ENCODE data around the gene TIE1. TPM values are rescaled to one million over a fixed set of nuclear protein-coding genes. Genes with fewer than 3 reads are reported as not detected.

The TIE1 gene
- total RNA-seq, 2 donors from 2014 or later, result 5.1 to 7.6 TPM

DNA sequence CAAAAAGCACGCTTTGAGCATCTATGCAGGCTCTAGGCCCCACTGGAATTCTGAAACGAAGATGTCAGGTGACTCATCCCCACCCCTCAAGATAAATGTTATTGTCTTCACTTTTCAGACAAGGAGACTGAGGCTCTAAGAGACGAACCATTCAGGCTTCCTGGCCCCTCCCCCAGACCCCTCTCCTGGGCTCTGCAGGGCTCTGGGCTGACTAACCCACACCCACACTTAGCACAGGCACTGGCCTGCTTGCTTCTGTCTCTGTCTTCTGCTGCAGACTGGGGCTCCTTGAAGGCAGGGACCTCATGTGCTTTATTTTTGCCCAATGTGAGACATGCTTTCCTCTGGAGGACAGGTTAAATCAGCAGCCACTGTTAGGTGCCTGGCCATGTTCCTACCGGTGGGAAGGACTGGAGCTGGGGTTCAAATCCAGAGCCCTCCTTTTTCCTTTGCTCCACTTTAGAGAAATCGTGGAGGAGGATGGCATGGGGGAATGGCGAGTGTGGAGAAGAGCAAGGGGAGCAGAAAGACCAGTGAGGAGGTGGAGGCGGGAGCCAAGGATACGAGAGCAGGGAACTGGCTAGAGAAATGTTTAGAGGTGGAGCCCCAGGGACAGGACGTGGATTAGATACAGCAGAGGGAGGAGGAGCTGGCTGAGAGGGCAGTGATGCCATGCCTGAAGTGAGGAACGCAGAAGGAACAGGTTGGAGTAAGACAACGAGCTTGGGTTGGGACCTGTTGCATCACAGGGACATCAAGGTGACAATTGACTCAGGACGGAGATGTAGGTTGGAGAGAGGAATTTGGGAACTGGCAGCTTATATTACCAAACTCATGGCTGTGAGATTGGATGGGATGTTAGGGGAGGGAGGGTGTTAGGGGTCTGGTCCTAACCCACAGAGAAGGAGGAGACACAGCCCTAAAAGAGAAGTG, 29.3 kb upstream of the TIE1 start:
- Histone ChIP-seq H3K27ac (peak overlapping the region; percentile 80), H3K9ac (ENCODE audit: low read depth in 2 of 2, low read length in 2 of 2) (peak overlapping the region; percentile 25 to 89), H3K36me3 (no peaks in the 10 kb centered on the region), H3K4me3 (peak overlapping the region; percentile 36), H3K27me3 (no peaks in the 10 kb centered on the region), H3K4me1 (no peaks in the 10 kb centered on the region), H3K9me3 (no peaks in the 10 kb centered on the region)
- intact Hi-C loops (cut with DNase I), result no loop called here
- TF ChIP-seq, protein P1, sequence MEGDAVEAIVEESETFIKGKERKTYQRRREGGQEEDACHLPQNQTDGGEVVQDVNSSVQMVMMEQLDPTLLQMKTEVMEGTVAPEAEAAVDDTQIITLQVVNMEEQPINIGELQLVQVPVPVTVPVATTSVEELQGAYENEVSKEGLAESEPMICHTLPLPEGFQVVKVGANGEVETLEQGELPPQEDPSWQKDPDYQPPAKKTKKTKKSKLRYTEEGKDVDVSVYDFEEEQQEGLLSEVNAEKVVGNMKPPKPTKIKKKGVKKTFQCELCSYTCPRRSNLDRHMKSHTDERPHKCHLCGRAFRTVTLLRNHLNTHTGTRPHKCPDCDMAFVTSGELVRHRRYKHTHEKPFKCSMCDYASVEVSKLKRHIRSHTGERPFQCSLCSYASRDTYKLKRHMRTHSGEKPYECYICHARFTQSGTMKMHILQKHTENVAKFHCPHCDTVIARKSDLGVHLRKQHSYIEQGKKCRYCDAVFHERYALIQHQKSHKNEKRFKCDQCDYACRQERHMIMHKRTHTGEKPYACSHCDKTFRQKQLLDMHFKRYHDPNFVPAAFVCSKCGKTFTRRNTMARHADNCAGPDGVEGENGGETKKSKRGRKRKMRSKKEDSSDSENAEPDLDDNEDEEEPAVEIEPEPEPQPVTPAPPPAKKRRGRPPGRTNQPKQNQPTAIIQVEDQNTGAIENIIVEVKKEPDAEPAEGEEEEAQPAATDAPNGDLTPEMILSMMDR (IDR thresholded peaks at IDR 0.05), result no peak
- DNase-seq, result no peak

DNA sequence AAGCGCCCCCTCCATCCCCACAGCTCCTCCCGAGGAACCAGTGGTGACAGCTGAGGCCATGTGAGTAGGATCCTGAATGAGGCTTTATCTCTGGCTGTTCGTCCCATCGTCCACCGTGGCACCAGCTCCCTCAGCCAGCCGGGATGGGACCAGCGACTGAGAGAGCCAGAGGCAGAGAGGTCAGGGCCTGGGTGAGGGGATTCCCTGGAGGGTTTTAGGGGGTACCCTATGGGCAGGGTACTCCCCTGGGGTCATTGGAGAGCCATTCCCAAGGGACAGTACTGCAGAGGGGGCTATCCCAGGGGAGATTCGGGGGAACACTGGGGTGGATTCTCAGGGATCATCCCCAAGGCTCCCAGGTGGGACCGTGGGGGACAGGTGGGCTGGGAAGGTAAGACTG, 28.6 kb upstream of the TIE1 start:
- no peak overlapping the region for H3K4me3 ChIP-seq
- H3K4me1 ChIP-seq, result no peaks in the 10 kb centered on the region
- intact Hi-C loops (cut with DNase I), result no loop called here
- TF ChIP-seq, protein P1 (IDR thresholded peaks at IDR 0.05), result no peak
- H3K27me3 ChIP-seq, result no peaks in the 10 kb centered on the region
- no peaks in the 10 kb centered on the region for H3K36me3 ChIP-seq
- no peak for DNase-seq
- no peak overlapping the region for H3K27ac ChIP-seq
- no peaks in the 10 kb centered on the region for H3K9me3 ChIP-seq
- peak overlapping the region in 1 of 2 donors; percentile 89 for H3K9ac ChIP-seq (ENCODE audit: low read depth in 2 of 2, low read length in 2 of 2)

DNA sequence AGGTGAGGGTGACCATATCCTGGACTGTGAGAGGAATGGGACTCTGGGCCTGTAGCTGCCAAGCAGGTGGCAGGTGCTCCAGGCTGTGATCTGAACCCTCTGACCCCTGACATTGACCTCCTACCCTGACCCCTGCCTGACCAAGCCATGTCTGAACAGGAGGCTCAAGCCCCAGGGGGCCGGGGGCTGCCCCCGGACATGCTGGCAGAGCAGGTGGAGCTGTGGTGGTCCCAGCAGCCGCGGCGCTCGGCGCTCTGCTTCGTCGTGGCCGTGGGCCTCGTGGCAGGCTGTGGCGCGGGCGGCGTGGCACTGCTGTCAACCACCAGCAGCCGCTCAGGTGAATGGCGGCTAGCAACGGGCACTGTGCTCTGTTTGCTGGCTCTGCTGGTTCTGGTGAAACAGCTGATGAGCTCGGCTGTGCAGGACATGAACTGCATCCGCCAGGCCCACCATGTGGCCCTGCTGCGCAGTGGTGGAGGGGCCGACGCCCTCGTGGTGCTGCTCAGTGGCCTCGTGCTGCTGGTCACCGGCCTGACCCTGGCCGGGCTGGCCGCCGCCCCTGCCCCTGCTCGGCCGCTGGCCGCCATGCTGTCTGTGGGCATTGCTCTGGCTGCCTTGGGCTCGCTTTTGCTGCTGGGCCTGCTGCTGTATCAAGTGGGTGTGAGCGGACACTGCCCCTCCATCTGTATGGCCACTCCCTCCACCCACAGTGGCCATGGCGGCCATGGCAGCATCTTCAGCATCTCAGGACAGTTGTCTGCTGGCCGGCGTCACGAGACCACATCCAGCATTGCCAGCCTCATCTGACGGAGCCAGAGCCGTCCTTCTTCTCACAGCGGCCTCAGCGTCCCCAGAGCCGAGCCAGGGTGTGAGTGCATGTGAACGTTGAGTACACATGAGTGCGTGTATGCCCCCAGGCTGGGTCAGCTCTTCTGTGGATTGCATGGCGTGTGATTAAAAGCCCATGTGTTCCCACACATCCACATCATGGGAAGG, 27.9 kb upstream of the TIE1 start:
- Histone ChIP-seq H3K4me1 (no peaks in the 10 kb centered on the region), H3K9me3 (no peaks in the 10 kb centered on the region), H3K9ac (ENCODE audit: low read depth in 2 of 2, low read length in 2 of 2) (no peak overlapping the region), H3K4me3 (no peak overlapping the region), H3K36me3 (no peaks in the 10 kb centered on the region), H3K27ac (no peak overlapping the region), H3K27me3 (no peaks in the 10 kb centered on the region)
- intact Hi-C loops (cut with DNase I), result no loop called here
- DNase-seq, result no peak
- TF ChIP-seq, protein P1 (IDR thresholded peaks at IDR 0.05), result no peak

DNA sequence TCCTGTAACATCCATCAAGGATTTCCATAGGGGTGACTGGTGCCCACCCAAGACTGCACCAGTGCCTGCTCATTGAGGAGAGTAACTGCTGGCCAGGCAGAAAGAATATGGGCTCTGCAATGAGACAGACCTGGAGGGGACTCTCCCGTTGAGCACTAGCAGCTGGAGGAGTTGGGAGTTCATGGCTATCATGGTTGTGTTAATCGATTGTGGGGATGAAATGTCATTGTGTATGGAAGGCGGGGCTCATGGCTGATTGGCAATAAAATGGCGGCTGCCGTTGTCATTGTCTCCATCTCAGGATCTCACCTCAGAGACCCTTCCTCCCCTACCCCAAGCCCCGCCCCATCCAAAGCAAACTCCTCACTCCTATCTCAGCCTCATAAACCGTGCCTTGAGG, 27.1 kb upstream of the TIE1 start:
- no peaks in the 10 kb centered on the region for H3K36me3 ChIP-seq
- intact Hi-C loops (cut with DNase I), result no loop called here
- no peaks in the 10 kb centered on the region for H3K27me3 ChIP-seq
- no peak overlapping the region for H3K9ac ChIP-seq (ENCODE audit: low read depth in 2 of 2, low read length in 2 of 2)
- no peak overlapping the region for H3K4me3 ChIP-seq
- TF ChIP-seq, protein P1 (IDR thresholded peaks at IDR 0.05), result no peak
- no peak overlapping the region for H3K27ac ChIP-seq
- H3K4me1 ChIP-seq, result no peaks in the 10 kb centered on the region
- no peaks in the 10 kb centered on the region for H3K9me3 ChIP-seq
- no peak for DNase-seq

DNA sequence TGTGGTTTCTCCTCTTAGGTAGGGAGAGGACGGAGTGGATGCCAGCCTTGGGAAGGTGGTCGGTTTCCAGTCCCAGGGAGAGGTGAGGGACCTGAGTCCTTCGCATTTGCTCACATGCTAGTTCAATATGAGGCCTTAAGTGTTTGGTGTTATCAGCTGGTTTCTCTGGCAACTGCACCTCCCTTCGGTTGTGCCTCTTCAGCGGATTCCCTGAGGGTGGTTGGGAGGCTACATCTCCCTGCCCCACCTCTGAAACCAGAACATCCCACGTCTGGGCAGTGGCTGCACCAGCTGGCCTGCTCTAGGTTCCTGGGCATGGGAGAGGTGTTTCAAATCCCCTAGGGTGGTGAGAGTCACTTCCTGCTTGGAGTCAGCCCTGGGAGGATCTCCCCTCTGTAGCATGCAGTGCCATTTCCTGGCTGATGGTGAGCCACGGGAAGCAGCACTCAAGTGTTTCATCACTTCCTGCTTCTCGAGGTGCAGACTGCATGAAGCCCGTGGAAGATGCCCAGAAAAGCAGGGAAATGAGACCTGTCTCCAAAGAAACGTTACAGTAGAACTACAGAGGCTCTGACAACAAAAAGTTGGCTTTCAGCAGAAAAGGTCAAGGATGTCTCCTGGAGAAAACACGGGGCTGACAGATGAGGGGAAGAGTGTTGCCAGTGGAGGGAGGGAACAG, 26.5 kb upstream of the TIE1 start:
- Histone ChIP-seq H3K9me3 (no peaks in the 10 kb centered on the region), H3K27ac (no peak overlapping the region), H3K36me3 (no peaks in the 10 kb centered on the region), H3K4me1 (no peaks in the 10 kb centered on the region), H3K4me3 (no peak overlapping the region), H3K9ac (ENCODE audit: low read depth in 2 of 2, low read length in 2 of 2) (no peak overlapping the region), H3K27me3 (no peaks in the 10 kb centered on the region)
- intact Hi-C loops (cut with DNase I), result no loop called here
- TF ChIP-seq, protein P1 (IDR thresholded peaks at IDR 0.05), result no peak
- DNase-seq, result no peak

All from colonic mucosa (tissue), 4 donors.